Activated CD8-positive, alpha-beta T cell treated with anti-CD3 and anti-CD28 coated beads for 36 hours (primary cell): ENCODE measurements around the gene FBXW7. TPM values are rescaled to one million over a fixed set of nuclear protein-coding genes. Genes with fewer than 3 reads are reported as not detected.

ENCODE experiments used
- ATAC-seq: fragments of 200-7000 bp; cut with Tn5 transposase; one replicate; pipeline ENCODE4 v1.10.0; 2021; ENCODE audit warnings: mild to moderate bottlenecking, moderate library complexity
- CTCF ChIA-PET: fragments of 350-600 bp; sonication (Branson Sonifier 250); formaldehyde crosslinking; loops from one replicate; lab custom pipeline; 2021; ENCODE audit warnings: antibody characterized with exemption; lab: Charles Lee
- POLR2A ChIA-PET: fragments of 350-600 bp; sonication (Branson Sonifier 250); formaldehyde crosslinking; loops from one replicate; lab custom pipeline; 2021; ENCODE audit warnings: antibody characterized with exemption; lab: Charles Lee
- DNase-seq: peaks from one replicate; pipeline ENCODE4 v3.0.0-alpha.2; 2020
- H3K27ac Mint-ChIP-seq: one replicate; pipeline ENCODE4 v1.8.0; 2021; ENCODE audit warnings: mild to moderate bottlenecking, mixed read lengths
- H3K27me3 Mint-ChIP-seq: one replicate; pipeline ENCODE4 v1.8.0; 2021; ENCODE audit warnings: mixed read lengths
- H3K36me3 Mint-ChIP-seq: one replicate; pipeline ENCODE4 v1.8.0; 2021; ENCODE audit warnings: low read depth, mixed read lengths
- H3K4me1 Mint-ChIP-seq: one replicate; pipeline ENCODE4 v1.8.0; 2021; ENCODE audit warnings: low read depth, mixed read lengths
- H3K4me3 Mint-ChIP-seq: one replicate; pipeline ENCODE4 v1.8.0; 2021; ENCODE audit warnings: mild to moderate bottlenecking, moderate library complexity, mixed read lengths
- H3K9me3 Mint-ChIP-seq: one replicate; pipeline ENCODE4 v1.8.0; 2021; ENCODE audit warnings: mixed read lengths
- CTCF ChIP-seq: fragments of 200-600 bp; IDR thresholded peaks from one replicate; pipeline ENCODE4 v1.8.0; 2022; ENCODE audit warnings: antibody characterized with exemption, mild to moderate bottlenecking
- intact Hi-C: fragments of 100-400 bp; cut with micrococcal nuclease; formaldehyde crosslinking; loops from one replicate; pipeline ENCODE4 v1.10.0; 2022
- total RNA-seq, 2 experiments: library from RNA; stranded (reverse); gene quantifications; one replicate each; pipeline ENCODE4 v1.2.3, GENCODE V29; 2021

FBXW7 gene
- total RNA-seq, 2 experiments from 2014 or later, result 32.6 to 35.1 TPM

DNA sequence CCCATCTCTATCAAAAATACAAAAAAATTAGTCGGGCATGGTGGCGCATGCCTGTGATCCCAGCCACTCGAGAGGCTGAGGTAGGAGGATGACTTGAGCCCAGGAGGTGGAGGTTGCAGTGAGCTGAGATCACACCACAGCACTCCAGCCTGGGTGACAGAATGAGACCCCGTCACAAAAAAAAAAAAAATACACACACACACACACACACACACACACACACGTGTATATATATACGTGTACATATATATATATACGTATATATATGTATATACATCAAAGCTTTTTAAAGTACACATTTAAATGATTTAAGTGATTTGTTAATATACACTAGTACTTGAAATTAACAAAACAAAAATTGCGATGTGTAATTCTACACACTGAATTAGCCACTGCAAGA, 6.0 kb downstream of the FBXW7 start:
- no peak for DNase-seq
- TF ChIP-seq CTCF, result no peak
- Mint-ChIP-seq H3K4me3 (no peak overlapping the region), H3K36me3 (peaks cover 28% of the 10 kb centered on the region), H3K4me1 (peaks cover 59% of the 10 kb centered on the region), H3K27me3 (no peaks in the 10 kb centered on the region), H3K9me3 (no peaks in the 10 kb centered on the region), H3K27ac (no peak overlapping the region)
- CTCF ChIA-PET, result interaction anchor here (1.2 to 3.6 kb wide), 3 partner anchors 29 to 112 kb away, joined by 3 to 20 read pairs (median 7); no protein-coding TSS in a partner anchor
- intact Hi-C loops, result no loop called here
- no peak for ATAC-seq
- POLR2A ChIA-PET, result interaction anchor here (1.0 kb wide), 2 partner anchors 25 to 249 kb away, joined by 3 read pairs; partner anchors contain the start of gene TIGD4

- Mint-ChIP-seq H3K4me3 (no peak overlapping the region), H3K9me3 (no peaks in the 10 kb centered on the region), H3K27ac (no peak overlapping the region), H3K27me3 (no peaks in the 10 kb centered on the region), H3K36me3 (peaks cover 15% of the 10 kb centered on the region), H3K4me1 (peaks cover 66% of the 10 kb centered on the region)
- intact Hi-C loops, result no loop called here
- TF ChIP-seq CTCF, result no peak
- CTCF ChIA-PET, result no interaction called here
- POLR2A ChIA-PET, result interaction anchor here (3.1 kb wide), 1 partner anchor 8 kb away, joined by 14 read pairs; the partner anchor contains the start of gene FBXW7
- DNase-seq (no peak), ATAC-seq (peak; percentile 41)
Observed at GRCh38 chr4:152528060-152528459, 7.8 kb downstream of the FBXW7 start.

DNA sequence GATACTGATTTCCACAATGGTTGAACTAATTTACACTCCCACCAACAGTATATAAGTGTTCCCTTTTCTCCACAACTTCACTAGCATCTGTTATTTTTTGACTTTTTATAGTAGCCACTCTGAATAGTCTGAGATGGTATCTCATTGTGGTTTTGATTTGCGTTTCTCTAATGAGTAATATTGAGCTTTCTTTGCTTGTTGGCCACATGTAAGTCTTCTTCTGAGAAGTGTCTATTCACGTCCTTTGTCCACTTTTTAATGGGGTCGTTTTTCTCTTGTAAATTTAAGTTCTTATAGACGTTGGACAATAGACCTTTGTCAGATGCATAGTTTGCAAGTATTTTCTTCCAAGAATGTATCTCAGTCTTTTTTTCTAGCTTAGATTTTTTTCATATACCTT, 10.0 kb downstream of the FBXW7 start:
- ATAC-seq, result peak; percentile 47
- CTCF ChIA-PET, result interaction anchor here (1.0 to 2.6 kb wide), 6 partner anchors 10 to 39 kb away, joined by 3 to 8 read pairs (median 4); partner anchors contain the start of gene FBXW7
- Mint-ChIP-seq H3K36me3 (peaks cover 19% of the 10 kb centered on the region), H3K27me3 (no peaks in the 10 kb centered on the region), H3K4me3 (no peak overlapping the region), H3K27ac (peak overlapping the region; percentile 34), H3K4me1 (peaks cover 68% of the 10 kb centered on the region), H3K9me3 (no peaks in the 10 kb centered on the region)
- DNase-seq, result no peak
- intact Hi-C loops, result no loop called here
- POLR2A ChIA-PET, result interaction anchor here (0.5 to 3.1 kb wide), 2 partner anchors 10 to 144 kb away, joined by 4 to 14 read pairs; partner anchors contain the start of gene FBXW7
- no peak for TF ChIP-seq CTCF

GRCh38 chr4:152524427-152524826, 11.5 kb downstream of the FBXW7 start:
- intact Hi-C loops, result no loop called here
- H3K4me1 Mint-ChIP-seq, result peaks cover 67% of the 10 kb centered on the region
- peaks cover 19% of the 10 kb centered on the region for H3K36me3 Mint-ChIP-seq
- no peaks in the 10 kb centered on the region for H3K9me3 Mint-ChIP-seq
- DNase-seq, result no peak
- CTCF ChIA-PET, result interaction anchor here (0.9 to 5.0 kb wide), 4 partner anchors 10 to 211 kb away, joined by 3 to 24 read pairs (median 4); partner anchors contain the start of gene FBXW7
- POLR2A ChIA-PET, result interaction anchor here (3.0 kb wide), 1 partner anchor 11 kb away, joined by 18 read pairs; the partner anchor contains the start of gene FBXW7
- ATAC-seq, result peak; percentile 73
- no peaks in the 10 kb centered on the region for H3K27me3 Mint-ChIP-seq
- H3K27ac Mint-ChIP-seq, result peak overlapping the region; percentile 17
- no peak for TF ChIP-seq CTCF
- no peak overlapping the region for H3K4me3 Mint-ChIP-seq

DNA sequence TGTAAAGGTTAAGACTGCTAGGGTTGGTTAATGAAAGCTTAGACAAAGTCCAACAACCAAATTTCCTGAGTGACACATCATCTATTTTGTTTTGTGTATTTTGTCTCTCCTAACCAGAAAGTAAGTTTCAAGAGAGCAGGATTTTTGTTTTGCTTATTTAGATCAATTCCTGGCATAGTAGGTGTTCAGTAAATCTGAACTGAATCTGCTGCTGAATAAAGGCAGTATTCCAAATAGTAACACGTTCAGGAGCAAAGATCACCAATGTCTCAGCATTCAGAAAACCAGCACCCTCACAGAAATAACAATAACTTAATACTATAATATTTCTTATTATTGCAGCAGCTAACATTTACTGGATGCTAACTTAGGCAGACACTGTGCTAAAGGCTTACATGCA, 12.2 kb downstream of the FBXW7 start:
- no peaks in the 10 kb centered on the region for H3K27me3 Mint-ChIP-seq
- peaks cover 67% of the 10 kb centered on the region for H3K4me1 Mint-ChIP-seq
- no peaks in the 10 kb centered on the region for H3K9me3 Mint-ChIP-seq
- DNase-seq, result no peak
- no peak for TF ChIP-seq CTCF
- ChIA-PET POLR2A (interaction anchor here (3.0 kb wide), 1 partner anchor 12 kb away, joined by 18 read pairs; the partner anchor contains the start of gene FBXW7), CTCF (interaction anchor here (0.9 to 5.0 kb wide), 5 partner anchors 11 to 212 kb away, joined by 3 to 24 read pairs (median 3); no protein-coding TSS in a partner anchor)
- intact Hi-C loops, result no loop called here
- H3K36me3 Mint-ChIP-seq, result peaks cover 19% of the 10 kb centered on the region
- H3K4me3 Mint-ChIP-seq, result no peak overlapping the region
- ATAC-seq, result no peak
- no peak overlapping the region for H3K27ac Mint-ChIP-seq
